ENCODE data around the gene TPTE2. TPM values are rescaled to one million over a fixed set of nuclear protein-coding genes. Genes with fewer than 3 reads are reported as not detected.
A peak's percentile ranks its signal among the peaks of the same experiment; 100 is the strongest.

Gene TPTE2
- polyA plus RNA-seq, 2 of the 4 experiments (the other 2 are of a cell fraction): not detected

GRCh38 chr13:19589312-19589711 is 28.0 kb upstream of the TPTE2 start:
- H3K4me1 ChIP-seq: peaks cover 10% of the 10 kb centered on the region; the same call in 1 of the 3 replicates
- WGBS (ENCODE audit: missing lambda C conversion rate): 44% methylated on average over 2 of the region's 2 CpGs
- no peak overlapping the region for H3K4me2 ChIP-seq
- ATAC-seq: no peak
- ChIA-PET POLR2A (no interaction called here), CTCF (interaction anchor here (3.4 kb wide), 1 partner anchor 8 kb away, joined by 22 read pairs; no protein-coding TSS in a partner anchor)
- DNase-seq (ENCODE audit: low read depth in 1 of 2, low spot score in 1 of 2): no peak
- no peak for FAIRE-seq
- TF ChIP-seq, protein P1, sequence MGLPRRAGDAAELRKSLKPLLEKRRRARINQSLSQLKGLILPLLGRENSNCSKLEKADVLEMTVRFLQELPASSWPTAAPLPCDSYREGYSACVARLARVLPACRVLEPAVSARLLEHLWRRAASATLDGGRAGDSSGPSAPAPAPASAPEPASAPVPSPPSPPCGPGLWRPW (IDR thresholded peaks at IDR 0.05): no peak
- TF ChIP-seq EHF (CRISPR knock-in tag; IDR thresholded peaks at IDR 0.05): no peak
- H3K9me3 ChIP-seq: no peaks in the 10 kb centered on the region
- no peak overlapping the region for H3K4me3 ChIP-seq
- no peak overlapping the region for H3K27ac ChIP-seq

DNA sequence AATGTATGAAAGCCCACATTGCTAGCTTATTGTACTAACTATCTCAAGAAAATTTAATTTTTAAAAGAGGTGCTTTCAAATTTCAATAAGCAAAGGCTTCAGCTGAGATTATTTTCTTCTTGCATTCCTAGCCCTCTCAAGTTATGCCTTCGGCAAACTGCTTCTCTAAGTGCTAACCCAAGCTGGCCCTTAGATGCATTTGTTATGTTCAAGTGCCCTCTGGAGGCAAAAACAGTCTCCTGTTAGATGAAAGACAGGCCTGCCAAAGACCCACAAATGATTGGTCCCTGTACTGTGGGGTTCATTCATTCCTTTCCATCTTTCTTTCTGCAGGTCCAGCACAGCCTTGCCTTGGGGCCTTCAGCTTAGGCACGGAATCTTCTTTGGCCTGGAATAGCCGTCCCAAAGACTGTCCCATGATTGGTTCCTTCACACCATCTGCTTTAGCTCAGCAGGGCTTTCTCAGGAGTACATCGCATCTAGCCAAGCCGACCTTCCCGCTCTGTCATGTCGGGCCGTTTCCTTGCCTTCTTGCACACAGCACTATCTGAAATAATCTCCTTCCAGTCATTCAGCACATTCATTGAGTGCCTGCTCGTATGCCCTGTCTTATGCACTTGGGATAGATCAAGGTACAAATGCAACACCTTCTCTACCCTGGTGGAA is 26.4 kb upstream of the TPTE2 start:
- H3K27ac ChIP-seq: no peak overlapping the region
- no peak overlapping the region for H3K4me3 ChIP-seq
- ChIA-PET CTCF (interaction anchor here (0.5 to 3.4 kb wide), 16 partner anchors 9 to 623 kb away, joined by 3 to 22 read pairs (median 4); no protein-coding TSS in a partner anchor), POLR2A (no interaction called here)
- no peaks in the 10 kb centered on the region for H3K4me1 ChIP-seq
- TF ChIP-seq SREBF2 (IDR thresholded peaks at IDR 0.05) (no peak), ESRRA (IDR thresholded peaks at IDR 0.05; ENCODE audit: borderline replicate concordance, low read length) (no peak), RARB (CRISPR knock-in tag; IDR thresholded peaks at IDR 0.05) (no peak), RAD21 (conservative IDR thresholded peaks at IDR 0.05 in 1 of 2, IDR thresholded peaks at IDR 0.05 in 1 of 2) (peak; percentile 79 to 83), EHF (CRISPR knock-in tag; IDR thresholded peaks at IDR 0.05) (no peak), MAZ (IDR thresholded peaks at IDR 0.05; ENCODE audit: borderline replicate concordance, low read depth, low read length) (no peak), HEYL (CRISPR knock-in tag; IDR thresholded peaks at IDR 0.05) (no peak), E2F6 (IDR thresholded peaks at IDR 0.05; ENCODE audit: borderline replicate concordance, low read depth) (no peak), CHD2 (IDR thresholded peaks at IDR 0.05; ENCODE audit: low read length, partially characterized antibody) (no peak), SMC3 (IDR thresholded peaks at IDR 0.05) (peak; percentile 66), KDM5A (IDR thresholded peaks at IDR 0.05) (no peak), MAFK (IDR thresholded peaks at IDR 0.05; ENCODE audit: partially characterized antibody) (no peak)
- TF ChIP-seq, protein P2, sequence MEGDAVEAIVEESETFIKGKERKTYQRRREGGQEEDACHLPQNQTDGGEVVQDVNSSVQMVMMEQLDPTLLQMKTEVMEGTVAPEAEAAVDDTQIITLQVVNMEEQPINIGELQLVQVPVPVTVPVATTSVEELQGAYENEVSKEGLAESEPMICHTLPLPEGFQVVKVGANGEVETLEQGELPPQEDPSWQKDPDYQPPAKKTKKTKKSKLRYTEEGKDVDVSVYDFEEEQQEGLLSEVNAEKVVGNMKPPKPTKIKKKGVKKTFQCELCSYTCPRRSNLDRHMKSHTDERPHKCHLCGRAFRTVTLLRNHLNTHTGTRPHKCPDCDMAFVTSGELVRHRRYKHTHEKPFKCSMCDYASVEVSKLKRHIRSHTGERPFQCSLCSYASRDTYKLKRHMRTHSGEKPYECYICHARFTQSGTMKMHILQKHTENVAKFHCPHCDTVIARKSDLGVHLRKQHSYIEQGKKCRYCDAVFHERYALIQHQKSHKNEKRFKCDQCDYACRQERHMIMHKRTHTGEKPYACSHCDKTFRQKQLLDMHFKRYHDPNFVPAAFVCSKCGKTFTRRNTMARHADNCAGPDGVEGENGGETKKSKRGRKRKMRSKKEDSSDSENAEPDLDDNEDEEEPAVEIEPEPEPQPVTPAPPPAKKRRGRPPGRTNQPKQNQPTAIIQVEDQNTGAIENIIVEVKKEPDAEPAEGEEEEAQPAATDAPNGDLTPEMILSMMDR (IDR thresholded peaks at IDR 0.05): peak; percentile 81
- TF ChIP-seq, protein P3, sequence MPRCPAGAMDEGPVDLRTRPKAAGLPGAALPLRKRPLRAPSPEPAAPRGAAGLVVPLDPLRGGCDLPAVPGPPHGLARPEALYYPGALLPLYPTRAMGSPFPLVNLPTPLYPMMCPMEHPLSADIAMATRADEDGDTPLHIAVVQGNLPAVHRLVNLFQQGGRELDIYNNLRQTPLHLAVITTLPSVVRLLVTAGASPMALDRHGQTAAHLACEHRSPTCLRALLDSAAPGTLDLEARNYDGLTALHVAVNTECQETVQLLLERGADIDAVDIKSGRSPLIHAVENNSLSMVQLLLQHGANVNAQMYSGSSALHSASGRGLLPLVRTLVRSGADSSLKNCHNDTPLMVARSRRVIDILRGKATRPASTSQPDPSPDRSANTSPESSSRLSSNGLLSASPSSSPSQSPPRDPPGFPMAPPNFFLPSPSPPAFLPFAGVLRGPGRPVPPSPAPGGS (IDR thresholded peaks at IDR 0.05): no peak
- H3K9me3 ChIP-seq: no peaks in the 10 kb centered on the region
- peak overlapping the region; percentile 59; the same call in 2 of the 3 replicates for H3K4me2 ChIP-seq
- DNase-seq (ENCODE audit: low read depth in 1 of 2, low spot score in 1 of 2): peak; percentile 18 to 74
- no peak for FAIRE-seq
- ATAC-seq: peak; percentile 98 to 100
- 53% methylated on average over 9 of the region's 9 CpGs for WGBS (ENCODE audit: missing lambda C conversion rate)

- Histone ChIP-seq H3K4me3 (no peak overlapping the region), H3K27ac (no peak overlapping the region), H3K4me2 (peak overlapping the region; percentile 59; the same call in 2 of the 3 replicates), H3K4me1 (no peaks in the 10 kb centered on the region), H3K9me3 (no peaks in the 10 kb centered on the region)
- TF ChIP-seq REST (IDR thresholded peaks at IDR 0.05): no peak
- no peak for TF ChIP-seq RARB (CRISPR knock-in tag; IDR thresholded peaks at IDR 0.05)
- no peak for TF ChIP-seq CHD2 (IDR thresholded peaks at IDR 0.05; ENCODE audit: low read length, partially characterized antibody)
- TF ChIP-seq FOSB (CRISPR knock-in tag; IDR thresholded peaks at IDR 0.05): no peak
- no peak for TF ChIP-seq PHF8 (IDR thresholded peaks at IDR 0.05; ENCODE audit: borderline replicate concordance, low read depth)
- no peak for TF ChIP-seq MYC (IDR thresholded peaks at IDR 0.05; ENCODE audit: borderline replicate concordance, low read length)
- no peak for TF ChIP-seq RAD21 (conservative IDR thresholded peaks at IDR 0.05 in 1 of 2, IDR thresholded peaks at IDR 0.05 in 1 of 2)
- TF ChIP-seq POLR2A (IDR thresholded peaks at IDR 0.05; ENCODE audit: low read length): no peak
- no peak for DNase-seq (ENCODE audit: low read depth in 1 of 2, low spot score in 1 of 2)
- 72% methylated on average over 11 of the region's 17 CpGs for WGBS (ENCODE audit: missing lambda C conversion rate)
- CTCF ChIA-PET: interaction anchor here (0.7 to 3.4 kb wide), 15 partner anchors 8 to 623 kb away, joined by 3 to 22 read pairs (median 5); no protein-coding TSS in a partner anchor
- ATAC-seq: peak; percentile 80 to 92
- POLR2A ChIA-PET: no interaction called here
- FAIRE-seq: no peak
Measured at GRCh38 chr13:19586904-19587634, 25.7 kb upstream of the TPTE2 start.
